Tibial nerve (tissue), 4 donors: ENCODE measurements around the gene SLC25A21.

ENCODE experiments used
- EP300 ChIP-seq, 2 donors: sonication (generic); formaldehyde crosslinking; IDR thresholded peaks; one replicate each; pipeline ENCODE4 v1.6.1; 2017; ENCODE audit warnings: antibody characterized with exemption in 2 of 2, mild to moderate bottlenecking in 1 of 2
- POLR2A ChIP-seq, 2 donors: fragments of 450-650 bp; IDR thresholded peaks; one replicate each; pipeline ENCODE4 v1.6.1; 2017; ENCODE audit warnings: antibody characterized with exemption in 2 of 2, mild to moderate bottlenecking in 2 of 2, moderate library complexity in 2 of 2
- TF ChIP-seq, protein P1 (sequence below), 5 experiments: fragments of 200-600 bp in 3 of 5; fragments of 450-650 bp in 2 of 5; sonication (generic) in 3 of 5; IDR thresholded peaks; one replicate each; pipeline ENCODE4 v1.5.1; 2016 to 2019; ENCODE audit warnings: antibody characterized with exemption in 5 of 5, mild to moderate bottlenecking in 3 of 5, moderate library complexity in 2 of 5

DNA sequence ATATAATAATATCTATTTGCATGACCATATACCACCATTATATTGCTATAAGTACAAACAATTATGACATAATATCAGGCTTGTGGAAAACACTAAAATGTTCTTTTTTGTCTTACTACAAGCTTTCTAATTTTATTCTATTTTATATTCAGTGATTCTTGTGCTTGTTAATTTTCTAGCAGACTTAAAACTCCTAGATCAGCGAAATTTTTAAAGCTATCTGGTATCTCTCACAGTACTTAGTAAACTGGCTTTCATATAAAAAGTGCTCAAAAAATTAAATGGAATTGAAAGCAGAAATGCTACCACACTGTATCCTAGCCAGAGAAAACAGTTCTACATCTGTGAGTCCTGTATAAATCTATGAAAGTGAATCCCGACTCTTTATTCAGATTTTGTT is 405.4 kb downstream of the SLC25A21 start:
- TF ChIP-seq, protein P1, sequence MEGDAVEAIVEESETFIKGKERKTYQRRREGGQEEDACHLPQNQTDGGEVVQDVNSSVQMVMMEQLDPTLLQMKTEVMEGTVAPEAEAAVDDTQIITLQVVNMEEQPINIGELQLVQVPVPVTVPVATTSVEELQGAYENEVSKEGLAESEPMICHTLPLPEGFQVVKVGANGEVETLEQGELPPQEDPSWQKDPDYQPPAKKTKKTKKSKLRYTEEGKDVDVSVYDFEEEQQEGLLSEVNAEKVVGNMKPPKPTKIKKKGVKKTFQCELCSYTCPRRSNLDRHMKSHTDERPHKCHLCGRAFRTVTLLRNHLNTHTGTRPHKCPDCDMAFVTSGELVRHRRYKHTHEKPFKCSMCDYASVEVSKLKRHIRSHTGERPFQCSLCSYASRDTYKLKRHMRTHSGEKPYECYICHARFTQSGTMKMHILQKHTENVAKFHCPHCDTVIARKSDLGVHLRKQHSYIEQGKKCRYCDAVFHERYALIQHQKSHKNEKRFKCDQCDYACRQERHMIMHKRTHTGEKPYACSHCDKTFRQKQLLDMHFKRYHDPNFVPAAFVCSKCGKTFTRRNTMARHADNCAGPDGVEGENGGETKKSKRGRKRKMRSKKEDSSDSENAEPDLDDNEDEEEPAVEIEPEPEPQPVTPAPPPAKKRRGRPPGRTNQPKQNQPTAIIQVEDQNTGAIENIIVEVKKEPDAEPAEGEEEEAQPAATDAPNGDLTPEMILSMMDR (IDR thresholded peaks at IDR 0.05), result no peak
- TF ChIP-seq EP300 (IDR thresholded peaks at IDR 0.05) (no peak), POLR2A (IDR thresholded peaks at IDR 0.05) (no peak)
